ENCODE measurements around the gene DEPP1.

DNA sequence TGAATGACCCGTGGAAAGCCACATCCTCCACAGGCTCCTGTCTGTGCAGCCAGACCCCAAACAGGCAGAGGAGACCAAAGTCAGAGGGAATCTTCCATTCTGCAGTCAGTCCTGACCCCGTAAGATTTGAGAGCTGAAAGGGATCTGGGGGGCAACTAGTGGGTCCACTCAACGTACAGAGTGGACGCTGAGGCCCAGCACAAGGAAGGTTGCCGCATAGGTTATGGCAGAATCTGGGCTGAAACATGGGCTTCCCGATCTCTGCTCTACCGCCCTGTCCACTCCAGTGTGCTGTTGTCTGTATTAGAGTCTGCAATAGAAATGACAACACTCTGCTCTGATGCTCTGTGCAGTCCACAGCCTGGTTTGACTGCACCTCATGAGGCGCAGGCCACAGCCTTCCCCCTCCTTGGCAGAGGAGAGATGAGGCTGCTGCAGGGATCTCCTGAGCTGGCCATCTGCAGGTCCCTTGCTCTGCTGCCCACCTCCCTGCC is 14.2 kb upstream of the DEPP1 start:
- TF ChIP-seq, protein P1, sequence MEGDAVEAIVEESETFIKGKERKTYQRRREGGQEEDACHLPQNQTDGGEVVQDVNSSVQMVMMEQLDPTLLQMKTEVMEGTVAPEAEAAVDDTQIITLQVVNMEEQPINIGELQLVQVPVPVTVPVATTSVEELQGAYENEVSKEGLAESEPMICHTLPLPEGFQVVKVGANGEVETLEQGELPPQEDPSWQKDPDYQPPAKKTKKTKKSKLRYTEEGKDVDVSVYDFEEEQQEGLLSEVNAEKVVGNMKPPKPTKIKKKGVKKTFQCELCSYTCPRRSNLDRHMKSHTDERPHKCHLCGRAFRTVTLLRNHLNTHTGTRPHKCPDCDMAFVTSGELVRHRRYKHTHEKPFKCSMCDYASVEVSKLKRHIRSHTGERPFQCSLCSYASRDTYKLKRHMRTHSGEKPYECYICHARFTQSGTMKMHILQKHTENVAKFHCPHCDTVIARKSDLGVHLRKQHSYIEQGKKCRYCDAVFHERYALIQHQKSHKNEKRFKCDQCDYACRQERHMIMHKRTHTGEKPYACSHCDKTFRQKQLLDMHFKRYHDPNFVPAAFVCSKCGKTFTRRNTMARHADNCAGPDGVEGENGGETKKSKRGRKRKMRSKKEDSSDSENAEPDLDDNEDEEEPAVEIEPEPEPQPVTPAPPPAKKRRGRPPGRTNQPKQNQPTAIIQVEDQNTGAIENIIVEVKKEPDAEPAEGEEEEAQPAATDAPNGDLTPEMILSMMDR (conservative IDR thresholded peaks at IDR 0.05; ENCODE audit: low read length) = no peak
- no peak for TF ChIP-seq EZH2phosphoT487 (IDR thresholded peaks at IDR 0.05; ENCODE audit: borderline replicate concordance)
